A549 treated with GW870086 at 1 μM for 4 hours (cell line): Measurements from ENCODE around the gene HIPK4. TPM values are rescaled to one million over a fixed set of nuclear protein-coding genes. Genes with fewer than 3 reads are reported as not detected.

Source experiments
- total RNA-seq: library from RNA; stranded (reverse); fragments of 200-300 nt; extraction: Qiagen RNA extraction; gene quantifications from 5 replicates; pipeline ENCODE4 v1.2.3, GENCODE V29; 2022; ENCODE audit warnings: low read depth

Gene HIPK4
- 0.07 to 0.30 TPM (median 0.24 TPM) in 5 replicates for total RNA-seq

GRCh38 chr19:40390084-40390742 lies at the start of gene HIPK4:
TSS of gene HIPK4 (minus strand) at chr19:40390181. CDS start at chr19:40389902, 279 bp downstream.

GRCh38 chr19:40425450-40426287 lies 35.7 kb upstream of the HIPK4 start, which contains the start of gene SERTAD1:
TSS of gene SERTAD1 (minus strand) at chr19:40425992. CDS start at chr19:40423546, 2,446 bp downstream.

GRCh38 chr19:40413291-40413845 lies 23.4 kb upstream of the HIPK4 start, which contains the start of gene PRX:
TSS of gene PRX (minus strand) at chr19:40413378. CDS start at chr19:40407932, 5,446 bp downstream.

GRCh38 chr19:40348125-40348913 lies 41.7 kb downstream of the HIPK4 start, which contains the start of the genes C19orf47 and PLD3:
TSS of gene C19orf47 (minus strand) at chr19:40348397. CDS start at chr19:40341857, 6,540 bp downstream.
TSS of gene PLD3 (plus strand) at chr19:40348695. CDS start at chr19:40366484, 17,789 bp downstream.

Other genes with a start within 250 kb of the HIPK4 start
- 13.0 to 17.0 TPM (median 16.0 TPM) in 5 replicates for gene MAP3K10, start 198.8 kb downstream of the HIPK4 start, total RNA-seq
- 0.29 to 0.62 TPM (median 0.48 TPM) in 5 replicates for gene TTC9B, start 171.8 kb downstream of the HIPK4 start, total RNA-seq
- gene CCNP, start 163.5 kb downstream of the HIPK4 start, total RNA-seq: 0.13 to 0.23 TPM (median 0.20 TPM) in 4 of 5 replicates, not detected in the other
- 113 to 197 TPM (median 176 TPM) in 5 replicates for gene AKT2, start 104.8 kb downstream of the HIPK4 start, total RNA-seq
- gene C19orf47, start 41.8 kb downstream of the HIPK4 start, total RNA-seq: 22.8 to 30.8 TPM (median 28.8 TPM) in 5 replicates
- 248 to 259 TPM (median 253 TPM) in 5 replicates for gene PLD3, start 41.5 kb downstream of the HIPK4 start, total RNA-seq
- 1.2 to 1.4 TPM (median 1.3 TPM) in 5 replicates for gene PRX, start 23.2 kb upstream of the HIPK4 start, total RNA-seq
- gene SERTAD1, start 35.8 kb upstream of the HIPK4 start, total RNA-seq: 23.8 to 40.8 TPM (median 30.8 TPM) in 5 replicates
- 35.9 to 49.7 TPM (median 45.5 TPM) in 5 replicates for gene SERTAD3, start 54.2 kb upstream of the HIPK4 start, total RNA-seq
- 262 to 364 TPM (median 307 TPM) in 5 replicates for gene BLVRB, start 75.6 kb upstream of the HIPK4 start, total RNA-seq
- gene SPTBN4, start 76.8 kb upstream of the HIPK4 start, total RNA-seq: 0.52 to 0.77 TPM (median 0.65 TPM) in 5 replicates
- 102 to 140 TPM (median 128 TPM) in 5 replicates for gene SHKBP1, start 186.7 kb upstream of the HIPK4 start, total RNA-seq
- gene LTBP4, start 211.2 kb upstream of the HIPK4 start, total RNA-seq: 39.9 to 56.8 TPM (median 50.4 TPM) in 5 replicates